Activated CD8-positive, alpha-beta memory T cell treated with anti-CD3 and anti-CD28 coated beads for 36 hours (primary cell): ENCODE measurements around the gene TMEM204. TPM values are rescaled to one million over a fixed set of nuclear protein-coding genes. Genes with fewer than 3 reads are reported as not detected.

Source experiments
- CTCF ChIA-PET: fragments of 350-600 bp; sonication (Branson Sonifier 250); formaldehyde crosslinking; loops from one replicate; lab custom pipeline; 2021; ENCODE audit warnings: antibody characterized with exemption; lab: Charles Lee
- POLR2A ChIA-PET: fragments of 350-600 bp; sonication (Branson Sonifier 250); formaldehyde crosslinking; loops from one replicate; lab custom pipeline; 2021; ENCODE audit warnings: antibody characterized with exemption; lab: Charles Lee
- total RNA-seq, 2 experiments: library from RNA; stranded (reverse); gene quantifications; one replicate each; pipeline ENCODE4 v1.2.3, GENCODE V29; 2021

TMEM204 gene
- total RNA-seq, 2 experiments from 2014 or later: 22.6 to 22.8 TPM

DNA sequence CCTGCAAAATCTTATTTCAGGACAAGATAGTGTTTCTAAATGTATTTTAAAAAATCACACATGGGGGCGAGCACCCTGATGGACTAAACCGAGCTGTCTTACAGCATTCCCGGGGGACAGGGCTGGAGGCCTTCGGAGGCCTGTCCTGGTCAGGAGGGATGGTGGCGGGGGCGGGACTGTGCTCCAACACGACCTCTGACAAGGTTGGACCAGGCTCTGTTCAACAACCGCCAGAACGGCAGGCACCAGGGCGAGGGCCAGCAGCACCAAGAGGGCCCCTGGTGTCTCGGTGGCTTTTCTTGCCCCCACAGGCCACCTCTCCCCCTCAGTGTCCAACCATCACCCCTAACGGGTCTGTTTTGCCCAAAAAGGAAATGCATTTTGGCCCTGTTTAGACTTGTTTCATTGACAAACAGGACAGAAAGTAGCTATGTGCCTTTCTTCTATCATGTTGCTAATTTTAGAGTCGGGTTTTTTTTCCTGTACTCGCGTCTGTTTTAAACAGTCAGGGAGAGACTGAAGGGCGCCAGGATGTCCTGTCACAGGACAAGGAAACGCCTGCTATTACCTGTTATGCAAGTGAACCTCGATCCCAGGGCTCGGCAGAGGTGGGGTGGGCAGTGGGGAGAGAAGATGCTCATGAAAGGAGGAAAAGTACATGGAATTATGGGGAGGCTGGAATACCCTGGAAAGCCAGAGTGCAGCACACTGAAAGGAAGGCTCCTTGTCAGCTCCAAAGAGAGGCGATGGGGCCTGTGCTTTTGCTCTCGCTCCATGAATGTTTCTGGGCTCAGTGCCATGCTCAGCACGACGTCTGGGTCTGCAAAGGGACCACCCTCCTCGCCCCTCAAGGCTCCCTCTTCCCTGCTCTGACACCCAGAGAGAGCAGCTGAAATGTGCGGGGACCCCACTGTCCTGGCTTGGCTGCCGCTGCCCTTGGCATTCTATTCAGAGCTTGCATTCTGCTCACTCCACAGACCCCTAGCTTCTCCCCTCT lies 11.9 kb downstream of the TMEM204 start:
- ChIA-PET CTCF (no interaction called here), POLR2A (no interaction called here)

DNA sequence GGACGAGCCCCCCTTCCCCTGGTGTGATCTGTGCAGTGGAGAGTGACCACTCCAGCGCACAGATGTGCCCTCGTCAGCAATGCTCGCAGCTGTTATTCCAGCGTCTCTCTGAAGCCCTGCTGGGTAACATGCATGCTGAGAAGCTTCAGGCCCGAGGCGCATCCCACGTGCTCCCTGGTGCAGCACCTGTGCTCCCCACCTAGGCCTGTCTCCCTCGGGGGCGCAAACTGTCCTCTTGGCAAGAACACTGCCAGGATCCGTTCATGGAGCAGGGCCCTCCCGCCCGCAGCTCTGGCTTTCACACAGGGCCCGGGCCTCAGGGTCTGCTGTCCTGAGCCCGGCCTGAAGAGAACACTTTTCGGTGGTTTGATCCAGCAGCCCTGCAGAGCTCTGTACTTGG lies 13.0 kb downstream of the TMEM204 start:
- ChIA-PET POLR2A (no interaction called here), CTCF (no interaction called here)

DNA sequence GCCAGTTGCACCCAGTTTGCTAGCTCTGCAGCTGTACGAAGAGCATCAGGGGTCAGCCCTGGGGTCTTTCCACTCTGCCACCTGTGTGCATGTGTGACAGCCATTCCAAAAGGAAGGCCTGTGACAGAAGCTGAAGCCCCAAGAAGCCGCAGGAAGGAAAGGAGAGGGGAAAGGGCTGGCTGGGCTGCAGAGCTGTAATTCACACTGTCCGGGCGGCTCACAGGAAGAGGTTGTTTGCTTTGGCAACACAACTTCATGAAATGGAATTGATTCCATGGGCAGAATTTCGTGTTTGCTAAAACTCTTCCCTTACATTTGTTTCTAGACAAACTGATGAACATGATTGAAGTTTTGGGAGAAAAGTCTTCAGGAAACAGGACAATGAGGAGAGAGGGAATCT lies 14.8 kb downstream of the TMEM204 start:
- ChIA-PET CTCF (interaction anchor here (0.8 kb wide), 1 partner anchor 15 kb away, joined by 3 read pairs; the partner anchor contains the start of gene TMEM204), POLR2A (no interaction called here)

DNA sequence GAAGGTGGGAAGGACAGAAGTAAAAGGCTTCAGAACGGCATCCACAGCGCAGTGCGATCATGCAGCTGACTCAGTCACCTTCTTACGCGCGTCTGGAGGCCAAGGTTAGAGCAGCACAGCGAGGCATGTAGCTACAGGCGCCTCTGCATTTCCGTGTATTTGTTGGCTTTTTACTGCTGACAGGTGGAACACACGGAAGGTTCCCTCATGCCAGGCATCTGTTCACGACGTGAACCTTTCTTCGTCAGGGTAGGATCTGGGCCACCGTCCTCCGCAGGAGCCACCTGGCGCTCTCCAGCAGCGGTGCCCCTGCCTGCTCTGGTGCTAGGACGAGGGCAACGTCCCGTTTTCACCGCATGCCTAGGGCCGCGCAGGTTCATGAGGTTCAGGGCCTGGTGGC lies 15.3 kb downstream of the TMEM204 start:
- ChIA-PET CTCF (no interaction called here), POLR2A (no interaction called here)

DNA sequence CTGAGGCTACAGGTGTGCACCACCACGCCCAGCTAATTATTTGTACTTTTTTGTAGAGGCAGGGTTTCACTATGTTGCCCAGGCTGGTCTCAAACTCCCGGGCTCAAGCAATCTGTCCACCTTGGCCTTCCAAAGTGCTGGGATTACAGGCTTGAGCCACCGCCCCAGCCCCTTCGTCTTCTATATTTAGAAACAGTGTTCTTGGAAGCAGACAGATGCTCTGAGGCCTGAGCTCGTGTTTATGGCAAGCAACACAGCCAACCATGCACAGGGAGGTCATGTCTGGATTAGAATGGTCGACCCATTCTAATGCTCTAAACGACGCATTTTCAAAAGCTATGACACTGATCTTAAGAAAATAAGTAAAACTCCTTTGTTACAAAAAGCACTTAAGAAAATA lies 16.6 kb downstream of the TMEM204 start:
- ChIA-PET CTCF (interaction anchor here (0.6 kb wide), 1 partner anchor 12 kb away, joined by 3 read pairs; no protein-coding TSS in a partner anchor), POLR2A (no interaction called here)

DNA sequence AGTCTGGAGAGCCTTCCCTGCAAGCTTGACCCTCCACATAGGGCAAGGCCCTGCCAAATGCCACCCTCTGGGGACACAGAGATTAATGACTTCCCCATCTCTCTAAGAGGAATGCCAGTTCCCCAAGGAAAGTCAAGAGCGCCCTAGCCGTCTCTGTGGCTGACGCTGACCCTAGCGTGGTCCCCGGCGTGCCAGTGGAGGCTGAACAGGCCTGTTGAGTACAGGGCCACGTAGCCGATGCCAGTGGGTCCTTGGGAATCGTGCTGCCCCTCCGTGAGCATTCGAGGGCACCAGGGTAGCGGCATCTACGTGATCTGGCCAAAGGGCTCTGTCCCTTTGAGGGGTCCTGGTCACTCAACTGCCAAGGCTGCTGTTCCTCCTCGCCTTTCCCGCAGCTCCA lies 17.2 kb downstream of the TMEM204 start:
- POLR2A ChIA-PET: no interaction called here
- CTCF ChIA-PET: interaction anchor here (0.6 kb wide), 1 partner anchor 11 kb away, joined by 3 read pairs; no protein-coding TSS in a partner anchor

DNA sequence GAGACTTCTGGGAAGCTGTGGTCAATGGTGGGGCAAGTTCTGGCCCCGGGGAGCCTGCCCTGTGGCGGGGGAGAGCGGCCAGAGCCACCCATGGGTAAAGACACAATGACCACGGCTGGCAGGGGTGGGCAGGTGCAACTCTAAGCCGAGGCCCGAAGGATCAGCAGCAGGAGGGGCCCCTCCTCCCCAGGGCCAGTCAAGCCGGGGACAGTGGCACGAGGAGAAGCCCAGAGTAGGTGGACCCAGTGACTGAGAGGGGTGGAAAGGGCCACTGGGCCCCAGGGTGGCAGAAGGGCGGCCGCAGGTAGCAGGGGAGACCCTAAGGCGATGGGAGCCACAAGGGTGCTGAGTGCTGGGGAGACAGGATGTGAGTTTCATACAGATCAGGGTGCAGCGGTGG lies 17.7 kb downstream of the TMEM204 start:
- ChIA-PET POLR2A (no interaction called here), CTCF (no interaction called here)

DNA sequence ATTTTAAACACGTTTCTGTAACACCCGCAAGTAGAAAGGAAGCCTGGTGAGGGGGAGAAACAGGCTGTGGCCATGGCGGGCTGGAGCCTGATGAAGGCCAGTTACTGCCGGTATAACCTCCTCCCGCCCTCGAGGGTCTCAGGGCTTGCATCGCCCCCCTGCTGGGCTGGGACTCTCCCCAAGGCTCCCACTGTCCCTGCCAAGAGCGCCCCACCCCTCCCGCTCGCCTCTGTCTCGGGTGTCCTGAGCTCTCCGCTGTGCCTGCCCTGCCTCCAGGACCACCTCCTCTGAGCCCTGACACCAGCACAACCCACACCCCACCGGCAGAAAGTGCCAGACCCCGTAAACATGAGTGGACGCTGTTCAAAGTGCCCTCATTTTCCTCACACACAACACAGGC lies 18.7 kb downstream of the TMEM204 start:
- CTCF ChIA-PET: interaction anchor here (0.6 kb wide), 1 partner anchor 48 kb away, joined by 4 read pairs; no protein-coding TSS in a partner anchor
- POLR2A ChIA-PET: no interaction called here

DNA sequence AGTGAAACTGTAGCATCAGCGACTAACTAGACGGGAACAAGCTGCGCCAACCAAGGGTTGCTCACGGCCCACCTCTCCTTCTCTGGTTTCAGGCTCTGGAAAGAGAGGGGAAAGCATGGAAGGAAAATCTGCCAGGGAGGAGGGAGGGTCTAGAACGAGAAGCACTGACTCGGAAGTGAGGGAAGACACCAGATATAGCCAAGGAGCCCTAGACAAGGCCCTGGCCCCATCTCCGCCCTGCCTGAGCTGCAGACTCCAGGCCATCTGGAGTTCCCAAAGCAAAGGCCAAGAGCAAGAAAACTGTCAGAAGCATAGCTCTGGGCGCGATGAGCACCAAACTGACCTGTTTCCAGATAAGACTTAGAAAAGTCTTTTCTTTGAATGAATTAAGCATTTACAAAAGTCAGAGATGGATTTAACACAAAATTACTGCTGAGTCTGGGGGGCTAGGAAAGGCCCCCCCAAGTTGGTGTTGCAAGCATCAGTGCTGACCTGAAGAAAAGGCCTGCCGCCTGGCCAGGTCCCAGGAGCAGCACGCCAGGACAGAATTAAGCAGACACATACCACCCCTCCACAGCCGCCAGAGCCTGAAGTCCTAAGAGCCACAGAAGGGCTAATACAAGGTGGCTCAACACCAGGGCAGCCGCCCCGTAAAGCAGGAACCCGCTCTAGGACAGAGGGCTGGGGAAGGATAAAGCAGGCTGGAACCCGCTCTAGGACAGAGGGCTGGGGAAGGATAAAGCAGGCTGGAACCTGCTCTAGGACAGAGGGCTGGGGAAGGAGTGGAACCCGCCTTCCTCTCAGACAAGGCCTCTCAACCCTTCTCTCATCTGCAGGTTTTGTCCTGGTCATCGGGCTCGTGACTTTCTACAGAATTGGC lies 20.7 kb downstream of the TMEM204 start:
- CTCF ChIA-PET: no interaction called here
- POLR2A ChIA-PET: no interaction called here

DNA sequence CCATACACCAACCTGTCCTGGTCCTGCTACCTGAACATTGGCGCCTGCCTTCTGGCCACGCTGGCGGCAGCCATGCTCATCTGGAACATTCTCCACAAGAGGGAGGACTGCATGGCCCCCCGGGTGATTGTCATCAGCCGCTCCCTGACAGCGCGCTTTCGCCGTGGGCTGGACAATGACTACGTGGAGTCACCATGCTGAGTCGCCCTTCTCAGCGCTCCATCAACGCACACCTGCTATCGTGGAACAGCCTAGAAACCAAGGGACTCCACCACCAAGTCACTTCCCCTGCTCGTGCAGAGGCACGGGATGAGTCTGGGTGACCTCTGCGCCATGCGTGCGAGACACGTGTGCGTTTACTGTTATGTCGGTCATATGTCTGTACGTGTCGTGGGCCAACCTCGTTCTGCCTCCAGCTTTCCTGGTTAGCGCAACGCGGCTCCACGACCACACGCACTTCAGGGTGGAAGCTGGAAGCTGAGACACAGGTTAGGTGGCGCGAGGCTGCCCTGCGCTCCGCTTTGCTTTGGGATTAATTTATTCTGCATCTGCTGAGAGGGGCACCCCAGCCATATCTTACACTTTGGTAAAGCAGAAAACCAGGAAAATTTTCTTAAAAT lies 21.5 kb downstream of the TMEM204 start:
- ChIA-PET POLR2A (no interaction called here), CTCF (no interaction called here)

DNA sequence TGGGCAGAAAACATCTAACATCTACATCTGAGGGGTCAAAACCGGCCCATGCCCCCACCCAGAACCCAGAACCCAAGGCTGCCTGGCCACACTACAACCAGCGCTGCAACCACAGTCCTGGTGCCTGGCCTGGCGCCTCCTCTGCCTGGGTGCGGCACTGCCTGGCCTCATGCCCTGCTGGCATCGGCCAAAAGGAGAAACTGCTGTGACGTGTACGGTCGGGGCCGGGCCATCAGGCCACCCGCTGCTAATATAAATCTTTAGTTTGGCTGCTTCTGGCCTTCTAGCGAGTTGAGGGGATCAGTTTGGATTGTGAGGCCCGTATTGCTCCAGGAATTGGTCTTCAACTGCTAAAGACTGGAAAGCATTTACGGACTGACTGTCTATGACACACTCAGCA lies 22.8 kb downstream of the TMEM204 start:
- CTCF ChIA-PET: no interaction called here
- POLR2A ChIA-PET: no interaction called here

DNA sequence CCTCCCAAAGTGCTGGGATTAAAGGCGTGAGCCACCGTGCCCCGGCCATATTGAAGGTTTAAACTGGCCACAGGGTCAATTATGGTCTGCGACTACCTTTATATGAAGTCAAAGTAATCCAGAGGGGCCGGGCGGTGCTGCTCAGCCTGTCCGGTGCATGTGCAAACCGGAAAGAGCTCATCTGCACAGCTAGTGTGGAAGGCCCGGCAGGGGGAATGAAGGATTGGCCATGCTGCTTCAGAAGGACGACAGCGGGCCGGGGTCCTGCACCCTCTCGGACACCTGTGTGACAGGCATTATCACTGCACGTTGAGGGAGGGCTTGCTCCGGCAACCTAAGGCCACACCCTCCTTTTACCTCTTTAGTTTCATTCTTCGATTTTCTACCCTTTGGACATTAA lies 23.6 kb downstream of the TMEM204 start:
- ChIA-PET POLR2A (no interaction called here), CTCF (no interaction called here)

DNA sequence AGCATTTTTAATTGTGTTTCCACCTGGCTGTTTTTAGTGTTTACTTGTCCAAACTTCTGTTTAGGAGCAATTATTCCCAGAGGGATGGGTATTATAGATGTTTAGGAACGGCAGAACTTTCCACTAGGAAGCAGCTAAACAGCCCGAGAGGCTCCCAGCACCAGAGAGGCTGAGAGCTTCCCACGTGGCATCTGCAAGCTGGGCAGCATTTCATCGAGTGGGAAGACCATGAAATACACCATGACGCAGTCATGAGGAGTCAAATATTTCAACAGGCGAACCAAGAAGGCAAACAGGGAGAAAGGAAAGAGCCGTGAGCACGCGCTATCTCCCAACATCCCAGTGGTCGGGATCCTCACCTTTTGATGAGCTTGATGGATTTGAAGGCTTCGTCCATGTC lies 24.1 kb downstream of the TMEM204 start:
- POLR2A ChIA-PET: no interaction called here
- CTCF ChIA-PET: no interaction called here

DNA sequence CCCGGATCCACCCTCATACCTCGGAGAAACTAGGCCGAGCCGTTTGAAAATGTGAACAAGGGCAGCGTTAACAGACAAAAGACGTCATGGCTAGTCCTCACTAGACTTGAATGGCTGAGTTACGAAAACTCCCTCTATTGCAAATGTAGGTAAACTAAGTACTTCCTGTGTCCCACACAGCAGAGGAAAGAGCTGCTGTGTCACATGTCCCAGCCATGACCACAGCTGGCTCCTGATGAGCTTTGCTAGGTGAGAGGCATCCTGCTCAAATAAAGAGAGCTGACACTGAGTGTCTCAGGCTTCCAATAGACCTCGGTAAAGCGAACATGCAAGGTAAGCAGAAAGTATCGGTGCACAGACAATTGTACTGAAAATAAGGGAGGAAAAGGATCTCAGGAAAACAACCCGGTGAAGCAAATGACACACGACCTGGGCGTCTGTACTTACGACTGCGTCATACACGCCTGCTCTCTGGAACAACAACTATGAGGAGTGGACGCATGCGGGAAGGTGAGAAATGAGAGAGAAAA lies 26.0 kb downstream of the TMEM204 start:
- CTCF ChIA-PET: no interaction called here
- POLR2A ChIA-PET: interaction anchor here (0.5 to 0.6 kb wide), 2 partner anchors 67 to 900 kb away, joined by 3 read pairs; partner anchors contain the start of gene TEDC2

DNA sequence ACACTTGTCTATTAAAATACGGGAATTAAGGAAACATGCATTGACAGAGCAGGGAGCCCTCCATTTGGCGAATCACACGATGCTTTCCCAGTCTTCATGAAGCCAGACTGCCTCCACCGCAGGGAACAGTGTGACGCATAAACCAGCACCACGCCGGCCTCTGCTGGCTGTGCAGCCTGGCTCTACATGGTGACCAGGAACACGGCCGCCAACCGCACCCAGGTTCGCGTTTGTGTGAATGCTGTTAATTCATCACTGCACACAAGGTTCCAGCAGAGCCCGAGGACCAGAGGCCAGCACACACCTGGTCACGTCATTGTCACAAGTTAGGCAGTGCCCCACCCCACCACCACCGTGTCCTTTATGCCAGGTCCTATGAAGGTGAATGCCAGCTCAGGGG lies 26.7 kb downstream of the TMEM204 start:
- CTCF ChIA-PET: no interaction called here
- POLR2A ChIA-PET: no interaction called here

DNA sequence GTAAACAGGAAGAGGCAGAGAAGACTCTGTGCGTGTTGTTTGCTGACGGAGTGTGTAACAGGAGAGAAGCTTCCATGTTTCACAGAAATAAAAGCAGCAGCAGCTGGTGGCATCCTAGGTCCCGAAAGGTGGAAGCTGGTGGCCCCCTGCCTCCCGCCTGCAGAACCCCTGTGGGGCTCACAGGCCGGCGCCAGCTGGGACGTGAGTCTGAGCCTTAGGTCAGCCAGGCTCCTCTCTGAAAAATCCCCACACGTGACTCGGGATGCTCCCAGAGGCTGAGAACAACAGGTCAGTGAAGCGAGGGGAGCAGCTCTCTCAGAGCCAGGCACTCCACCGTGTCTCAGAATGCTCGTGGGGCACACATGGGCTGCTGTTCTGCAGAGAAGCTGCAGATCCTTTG lies 27.4 kb downstream of the TMEM204 start:
- POLR2A ChIA-PET: interaction anchor here (0.6 kb wide), 1 partner anchor 25 kb away, joined by 3 read pairs; no protein-coding TSS in a partner anchor
- CTCF ChIA-PET: interaction anchor here (0.9 kb wide), 1 partner anchor 228 kb away, joined by 3 read pairs; no protein-coding TSS in a partner anchor

DNA sequence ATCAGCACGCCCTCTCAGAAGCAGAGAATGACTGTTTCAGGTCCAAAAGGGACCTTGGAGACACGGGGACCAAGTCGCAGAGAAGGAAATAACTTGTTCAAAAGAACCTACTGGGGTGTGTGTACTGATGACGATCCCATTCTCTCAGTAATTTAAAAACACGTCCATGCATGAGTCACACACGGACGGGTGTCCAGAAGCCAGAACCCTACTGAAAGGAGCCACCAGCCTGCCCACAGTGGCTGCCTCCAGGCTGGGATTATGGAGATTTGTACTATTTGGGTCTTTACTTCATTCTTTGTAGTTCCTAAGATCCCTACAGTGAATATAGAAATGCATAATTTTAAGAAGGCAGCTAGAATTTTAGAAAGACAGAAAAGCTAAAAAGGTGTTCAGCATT lies 27.8 kb downstream of the TMEM204 start:
- ChIA-PET CTCF (interaction anchor here (0.7 to 0.9 kb wide), 2 partner anchors 11 to 229 kb away, joined by 3 read pairs; no protein-coding TSS in a partner anchor), POLR2A (interaction anchor here (0.6 kb wide), 1 partner anchor 25 kb away, joined by 3 read pairs; no protein-coding TSS in a partner anchor)

DNA sequence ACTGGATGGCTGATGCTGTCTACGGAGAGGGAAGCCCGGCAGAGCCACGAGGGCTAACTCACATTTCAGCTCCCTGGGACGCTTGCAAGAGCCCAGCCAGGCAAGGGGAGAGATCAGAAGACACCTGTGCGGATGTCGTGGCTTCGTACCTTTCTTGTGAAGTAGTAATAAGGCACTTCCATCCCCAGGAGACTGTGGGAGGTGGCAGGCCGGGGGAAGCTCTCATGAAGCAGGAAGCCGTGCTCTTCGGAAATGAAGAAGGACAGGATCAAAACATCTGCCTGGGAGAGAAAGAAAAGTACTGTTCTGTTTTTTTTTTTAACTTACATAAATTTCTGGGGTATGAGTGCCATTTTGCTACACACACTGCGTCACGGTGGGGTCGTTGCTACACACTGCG lies 28.4 kb downstream of the TMEM204 start:
- CTCF ChIA-PET: interaction anchor here (0.7 to 0.9 kb wide), 2 partner anchors 11 to 229 kb away, joined by 3 read pairs; no protein-coding TSS in a partner anchor
- POLR2A ChIA-PET: interaction anchor here (0.6 kb wide), 1 partner anchor 26 kb away, joined by 3 read pairs; no protein-coding TSS in a partner anchor

DNA sequence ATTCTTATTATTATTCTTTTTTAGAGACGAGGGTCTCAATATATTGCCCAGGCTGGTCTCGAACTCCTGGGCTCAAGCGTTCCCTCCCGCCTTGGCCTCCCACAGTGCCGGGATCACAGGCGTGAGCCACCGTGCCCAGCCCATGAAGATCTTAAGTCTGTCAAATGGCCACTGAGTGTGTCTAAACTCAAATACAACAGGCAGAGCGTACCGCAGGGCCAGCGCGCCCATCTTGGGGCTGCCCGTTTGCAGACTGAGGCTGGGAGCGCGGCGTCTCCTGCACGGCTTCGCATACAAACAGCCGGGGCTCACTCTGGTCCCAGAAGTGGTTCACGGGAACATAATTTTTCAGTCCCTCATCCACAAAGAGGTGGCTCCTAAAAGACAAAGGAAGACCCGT lies 30.3 kb downstream of the TMEM204 start:
- POLR2A ChIA-PET: no interaction called here

More for the DNA sequence above, 30.3 kb downstream of the TMEM204 start:
- CTCF ChIA-PET: no interaction called here
